Cerebellar cortex (tissue), 1 donor: Measurements from ENCODE around the gene UTS2B.

Source experiments
- DNase-seq: peaks from one replicate; pipeline ENCODE4 v3.0.0-alpha.2; 2015; ENCODE audit warnings: low spot score

Gene UTS2B

GRCh38 chr3:191321019-191321767 is 9.1 kb downstream of the UTS2B start:
- DNase-seq = no peak

GRCh38 chr3:191320316-191320715 is 10.0 kb downstream of the UTS2B start:
- DNase-seq = no peak

GRCh38 chr3:191316876-191317603 is 13.3 kb downstream of the UTS2B start:
- DNase-seq = no peak

- DNase-seq = no peak
Observed at GRCh38 chr3:191314109-191314728, 16.1 kb downstream of the UTS2B start.

DNA sequence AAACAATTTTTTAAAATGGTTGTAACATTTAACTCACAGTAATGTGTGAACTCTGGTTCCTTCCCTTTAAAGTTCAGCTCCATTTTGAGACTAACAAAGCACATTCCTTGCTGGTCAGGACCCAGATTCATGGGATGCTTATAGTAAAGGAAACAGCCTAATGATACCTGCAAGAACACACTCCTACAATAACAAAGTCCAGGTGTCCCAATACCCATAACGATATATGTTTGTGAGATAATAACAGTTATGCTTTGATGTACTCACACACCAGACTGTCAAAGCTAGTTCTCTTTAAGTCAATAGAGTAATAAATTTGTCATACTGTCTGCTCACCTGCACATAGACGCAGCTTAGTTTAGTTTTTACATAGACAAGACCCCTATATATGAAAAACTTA is 17.0 kb downstream of the UTS2B start:
- no peak for DNase-seq

DNA sequence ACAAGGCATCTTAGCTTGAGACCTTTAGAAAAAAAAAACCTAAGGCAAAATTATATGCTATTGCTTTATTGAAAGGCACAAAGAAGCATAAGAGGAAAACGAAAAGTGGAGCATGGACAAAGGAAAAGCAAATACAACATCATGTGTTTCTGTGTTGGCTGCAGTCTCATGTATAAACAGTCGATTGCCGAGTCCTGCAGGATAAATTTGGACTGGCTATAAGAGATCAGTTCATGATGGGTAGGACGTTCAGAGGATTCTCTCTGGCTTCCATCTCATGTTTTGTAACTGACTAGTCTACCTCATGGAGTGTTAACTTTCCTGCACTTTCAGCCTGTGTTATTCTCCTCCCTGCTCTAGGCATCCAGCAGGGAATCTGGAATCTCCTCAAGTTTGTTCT is 23.0 kb downstream of the UTS2B start:
- no peak for DNase-seq

GRCh38 chr3:191306428-191306827 is 23.9 kb downstream of the UTS2B start:
- DNase-seq = no peak

DNA sequence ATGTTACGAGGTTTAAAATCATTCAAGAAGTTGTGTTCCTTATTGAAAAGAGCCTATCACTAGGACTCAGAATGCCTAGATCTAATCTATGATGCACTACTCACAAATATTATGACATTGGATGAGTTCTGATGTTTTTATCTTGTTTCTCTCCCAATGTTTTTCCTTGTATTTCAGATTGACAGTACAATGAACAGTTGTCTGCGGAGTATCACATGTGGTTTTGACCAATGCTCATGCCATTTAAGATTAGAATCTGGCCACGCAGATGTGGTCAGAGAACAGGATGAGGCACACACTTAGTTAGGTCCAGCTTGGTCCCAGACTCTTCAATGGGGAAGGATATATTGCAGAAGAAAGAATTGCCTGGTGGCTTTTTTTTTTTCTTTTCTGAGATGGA is 26.7 kb downstream of the UTS2B start:
- DNase-seq = no peak

- DNase-seq = no peak
Observed at GRCh38 chr3:191302451-191302850, 27.9 kb downstream of the UTS2B start.

DNA sequence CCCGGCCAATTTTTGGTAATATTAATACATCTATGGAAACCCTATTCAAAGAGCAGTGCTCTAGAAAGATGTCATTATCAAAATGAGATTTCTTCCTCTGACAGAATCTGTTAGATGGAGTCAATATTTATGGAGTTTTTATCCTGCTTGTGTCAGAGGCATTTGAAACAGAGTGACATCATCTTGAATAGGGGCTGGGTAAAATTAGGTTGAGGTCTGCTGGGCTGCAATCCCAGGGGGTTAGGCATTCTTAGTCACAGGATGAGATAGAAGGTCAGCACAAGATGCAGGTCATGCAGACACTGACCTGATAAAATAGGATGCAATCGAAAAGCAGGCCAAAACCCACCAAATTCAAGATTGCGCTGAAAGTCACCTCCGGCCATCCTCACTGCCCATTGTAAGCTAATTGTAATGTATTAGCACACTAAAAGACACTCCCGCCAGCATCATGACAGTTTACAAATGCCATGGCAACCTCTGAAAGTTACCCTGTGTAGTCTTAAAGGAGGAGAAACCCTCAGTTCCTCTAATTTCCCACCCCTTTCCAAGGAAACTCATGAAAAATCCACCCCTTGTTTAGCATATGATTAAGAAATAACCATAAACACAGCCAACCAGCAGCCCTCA is 28.4 kb downstream of the UTS2B start:
- no peak for DNase-seq

DNA sequence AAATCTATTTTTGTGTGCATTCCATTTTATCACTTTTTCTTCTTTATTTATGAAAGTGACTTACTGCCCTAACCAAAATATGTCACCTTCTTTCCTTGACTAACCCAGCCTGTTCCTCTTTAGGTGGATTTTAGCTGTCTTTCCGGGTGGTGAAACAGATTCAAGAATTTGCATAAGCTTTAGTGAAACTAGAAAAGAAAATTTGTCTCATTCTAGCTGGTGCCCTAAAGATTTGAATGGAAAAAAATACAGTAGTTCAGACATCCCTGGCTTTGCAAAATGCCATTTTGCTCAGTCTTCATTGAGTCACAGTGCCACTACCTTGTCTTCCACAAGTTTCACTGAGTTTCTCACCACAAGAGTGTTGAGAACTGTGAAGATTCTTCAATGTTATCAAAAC is 29.3 kb downstream of the UTS2B start:
- DNase-seq = no peak

- DNase-seq = no peak
Observed at GRCh38 chr3:191300422-191300821, 29.9 kb downstream of the UTS2B start.

DNA sequence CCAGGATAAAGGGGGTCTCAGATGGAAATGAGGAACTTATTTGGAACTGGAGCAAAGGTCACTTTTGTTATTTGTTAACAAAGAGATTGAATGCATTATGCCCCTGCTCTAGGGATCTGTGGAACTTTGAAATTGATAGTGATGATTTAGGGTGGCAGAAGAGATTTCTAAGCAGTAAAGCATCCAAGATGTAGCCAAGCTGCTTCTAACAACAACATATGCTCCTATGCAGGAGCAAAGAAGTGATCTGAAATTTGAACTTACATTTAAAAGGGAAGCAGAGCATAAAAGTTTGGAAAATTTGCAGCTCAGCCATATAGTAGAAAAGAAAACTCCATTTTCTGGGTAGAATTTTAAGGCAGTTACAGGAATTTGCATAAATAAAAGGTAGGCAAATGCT is 31.5 kb downstream of the UTS2B start:
- DNase-seq = no peak

DNA sequence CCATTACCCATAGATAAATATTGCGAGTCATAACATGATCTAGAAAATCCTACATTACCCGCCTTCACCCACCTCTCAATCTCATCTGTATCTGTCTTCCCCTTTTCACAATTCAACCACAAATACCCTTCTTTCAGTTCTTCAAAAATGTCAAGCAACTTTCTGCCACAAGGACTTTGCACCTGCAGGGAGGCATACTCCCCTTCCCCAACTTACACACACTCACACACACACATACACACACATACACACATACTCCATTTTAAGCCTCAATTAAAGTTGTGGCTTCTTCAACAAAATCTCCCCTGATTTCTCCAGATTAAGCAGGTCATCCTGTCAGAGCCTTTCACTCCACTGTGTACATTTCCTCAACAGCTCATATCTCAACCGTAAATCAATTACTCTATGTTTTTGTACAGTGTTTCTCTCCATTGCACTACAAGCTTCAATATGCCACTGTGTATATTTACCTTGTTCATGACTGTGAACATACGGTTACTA is 34.2 kb downstream of the UTS2B start:
- no peak for DNase-seq

GRCh38 chr3:191294291-191294690 is 36.0 kb downstream of the UTS2B start:
- DNase-seq = no peak

- no peak for DNase-seq
Observed at GRCh38 chr3:191292243-191293015, 37.9 kb downstream of the UTS2B start.

GRCh38 chr3:191290311-191291025 is 39.9 kb downstream of the UTS2B start:
- no peak for DNase-seq

GRCh38 chr3:191283400-191283799 is 46.9 kb downstream of the UTS2B start:
- DNase-seq = no peak

DNA sequence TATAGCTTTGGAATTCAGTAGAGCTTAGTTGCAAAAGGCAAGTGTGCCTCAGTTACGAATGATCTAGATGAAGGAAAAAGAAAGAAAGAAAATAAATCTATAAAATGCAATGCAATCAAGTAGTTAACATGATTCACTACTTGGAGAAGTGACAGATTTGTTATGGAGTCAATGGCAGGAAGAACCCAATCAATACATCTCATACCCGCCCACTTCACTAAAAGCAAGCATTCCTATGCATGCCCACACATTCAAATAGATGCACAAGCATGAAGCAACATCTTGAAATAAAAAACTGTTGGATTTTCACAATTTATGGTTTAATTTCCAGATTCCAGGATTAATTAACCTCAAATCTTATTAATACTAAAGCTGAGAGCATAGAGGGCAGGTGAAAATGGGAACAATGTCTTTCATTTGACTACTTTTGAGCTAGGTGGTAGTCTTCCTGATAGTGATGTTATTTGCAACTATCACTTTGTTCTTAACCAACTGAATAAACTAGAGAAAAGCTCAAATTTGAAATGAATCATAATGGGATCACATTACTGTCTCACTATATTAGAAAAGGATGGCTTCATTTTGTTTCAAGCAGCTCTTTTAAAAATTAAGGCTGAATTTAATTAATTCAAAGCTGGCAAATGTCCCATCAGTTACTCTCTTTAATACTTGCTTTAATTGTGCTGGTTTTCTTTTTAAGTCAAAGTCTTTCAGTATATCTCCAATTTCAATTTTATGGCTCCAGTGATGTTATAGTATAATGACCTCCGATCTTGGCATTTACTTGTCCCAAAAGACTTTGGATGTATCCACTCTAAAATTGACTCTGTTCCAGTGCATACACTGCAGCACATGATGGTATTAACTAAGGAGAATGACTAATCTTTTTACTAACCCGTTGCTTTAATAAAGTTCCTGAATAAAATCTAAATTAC is 47.8 kb downstream of the UTS2B start:
- no peak for DNase-seq

GRCh38 chr3:191280882-191281281 is 49.4 kb downstream of the UTS2B start:
- no peak for DNase-seq
